HG02852 (cell line): ENCODE data around the gene GOLGA6L2.
"Not testable (repeated sequence)": the region's sequence is repeated elsewhere in the genome, so short reads cannot be mapped to it uniquely, and the experiment has no call there.

Experiments
- ATAC-seq: cut with Tn5 transposase; IDR thresholded peaks from one replicate; pipeline ENCODE4 v1.9.1; 2021; ENCODE audit warnings: mild to moderate bottlenecking, moderate library complexity; ENCODE audit not compliant: unreplicated experiment

The GOLGA6L2 gene

GRCh38 chr15:23424111-23424904 lies 22.7 kb downstream of the GOLGA6L2 start:
- ATAC-seq, result no peak

GRCh38 chr15:23422946-23423708 lies 23.9 kb downstream of the GOLGA6L2 start:
- no peak for ATAC-seq

GRCh38 chr15:23422099-23422945 lies 24.7 kb downstream of the GOLGA6L2 start:
- ATAC-seq, result no peak

- peak; percentile 57 for ATAC-seq
Measured at GRCh38 chr15:23420806-23421575, 26.1 kb downstream of the GOLGA6L2 start.

- ATAC-seq, result peak; percentile 77
Measured at GRCh38 chr15:23416349-23417276, 30.4 kb downstream of the GOLGA6L2 start.

GRCh38 chr15:23415866-23416265 lies 31.2 kb downstream of the GOLGA6L2 start:
- not testable (repeated sequence) for ATAC-seq

GRCh38 chr15:23415321-23415865 lies 31.6 kb downstream of the GOLGA6L2 start:
- no peak for ATAC-seq

- not testable (repeated sequence) for ATAC-seq
Measured at GRCh38 chr15:23412881-23413600, 34.0 kb downstream of the GOLGA6L2 start.

GRCh38 chr15:23411841-23412240 lies 35.2 kb downstream of the GOLGA6L2 start:
- no peak for ATAC-seq

- no peak for ATAC-seq
Measured at GRCh38 chr15:23403550-23403949, 43.5 kb downstream of the GOLGA6L2 start.

GRCh38 chr15:23402544-23402943 lies 44.5 kb downstream of the GOLGA6L2 start:
- no peak for ATAC-seq

- ATAC-seq, result no peak
Measured at GRCh38 chr15:23402140-23402539, 44.9 kb downstream of the GOLGA6L2 start.

GRCh38 chr15:23401627-23402026 lies 45.4 kb downstream of the GOLGA6L2 start:
- no peak for ATAC-seq

GRCh38 chr15:23399207-23399606 lies 47.8 kb downstream of the GOLGA6L2 start:
- ATAC-seq, result not testable (repeated sequence)

GRCh38 chr15:23398357-23398756 lies 48.7 kb downstream of the GOLGA6L2 start:
- not testable (repeated sequence) for ATAC-seq

GRCh38 chr15:23397779-23398178 lies 49.3 kb downstream of the GOLGA6L2 start:
- ATAC-seq, result no peak

- ATAC-seq, result no peak
Measured at GRCh38 chr15:23395832-23396231, 51.2 kb downstream of the GOLGA6L2 start.

GRCh38 chr15:23395030-23395692 lies 51.9 kb downstream of the GOLGA6L2 start:
- ATAC-seq, result no peak
